ENCODE data around the gene NFIB.

Gene NFIB

DNA sequence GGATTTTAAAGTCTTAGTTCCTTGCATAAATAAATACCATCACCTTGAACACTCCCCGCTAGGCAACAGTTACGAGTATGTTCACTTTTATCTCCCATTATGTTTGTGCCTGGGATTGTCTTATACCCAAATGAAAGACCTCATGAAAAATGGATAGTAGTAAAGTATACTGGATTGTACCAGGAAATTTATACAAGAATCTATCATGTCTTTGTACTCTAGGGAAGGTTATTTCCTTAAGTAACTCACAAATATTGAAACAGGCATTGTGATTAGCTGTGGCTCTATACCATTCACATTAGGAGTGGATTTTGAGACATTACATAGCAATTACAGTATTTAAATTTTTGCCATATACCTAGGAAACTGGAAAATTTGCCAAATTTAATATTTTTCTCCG lies 24.0 kb downstream of the NFIB start:
- no peaks in the 10 kb centered on the region for H3K4me1 Mint-ChIP-seq
- no peaks in the 10 kb centered on the region for H3K9me3 Mint-ChIP-seq
- H3K27me3 Mint-ChIP-seq, result peaks cover 18% of the 10 kb centered on the region
- H3K4me3 Mint-ChIP-seq, result no peak overlapping the region
- ATAC-seq, result no peak
- H3K36me3 Mint-ChIP-seq, result no peaks in the 10 kb centered on the region
- H3K27ac Mint-ChIP-seq, result no peak overlapping the region

DNA sequence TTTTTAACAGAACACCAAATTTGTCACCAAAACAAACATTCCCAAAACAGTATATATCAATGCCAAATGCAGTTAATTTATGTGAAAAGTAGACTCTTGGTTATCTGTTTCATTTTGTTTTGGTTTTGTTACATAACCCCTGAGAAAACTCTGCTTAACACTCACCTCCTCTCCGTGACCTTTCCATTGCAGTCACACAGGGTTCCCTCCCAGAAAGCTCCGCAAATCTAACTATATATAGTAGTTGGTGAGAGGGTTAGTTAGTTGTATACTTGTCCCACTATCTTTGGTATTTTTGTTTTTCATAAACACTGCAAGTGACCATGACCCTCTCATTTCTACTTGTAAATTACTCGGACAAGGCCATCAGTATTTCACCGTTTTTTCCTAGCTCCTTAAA lies 25.5 kb downstream of the NFIB start:
- H3K36me3 Mint-ChIP-seq, result no peaks in the 10 kb centered on the region
- H3K27me3 Mint-ChIP-seq, result peaks cover 23% of the 10 kb centered on the region
- H3K9me3 Mint-ChIP-seq, result no peaks in the 10 kb centered on the region
- ATAC-seq, result no peak
- no peak overlapping the region for H3K27ac Mint-ChIP-seq
- no peak overlapping the region for H3K4me3 Mint-ChIP-seq
- no peaks in the 10 kb centered on the region for H3K4me1 Mint-ChIP-seq

DNA sequence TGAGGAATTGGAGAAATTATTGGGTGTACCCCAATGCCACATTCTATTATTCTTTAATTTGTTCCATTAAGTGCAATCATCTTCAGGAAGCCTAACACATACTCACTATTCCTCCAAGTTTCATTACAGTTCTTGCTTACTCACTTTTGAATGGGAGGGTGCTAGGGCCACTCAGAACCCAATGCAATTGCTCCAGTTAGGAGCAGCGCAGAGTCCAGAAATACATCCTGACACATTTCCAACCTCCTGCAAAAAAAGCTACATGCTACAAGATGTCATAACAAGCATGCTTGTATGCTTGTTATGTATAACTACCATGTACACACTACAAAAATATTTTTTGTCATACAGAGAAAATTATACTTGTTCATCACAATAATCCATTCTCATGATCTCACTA lies 27.8 kb downstream of the NFIB start:
- no peak overlapping the region for H3K27ac Mint-ChIP-seq
- H3K4me3 Mint-ChIP-seq, result no peak overlapping the region
- no peak for ATAC-seq
- H3K4me1 Mint-ChIP-seq, result no peaks in the 10 kb centered on the region
- H3K36me3 Mint-ChIP-seq, result no peaks in the 10 kb centered on the region
- peaks cover 29% of the 10 kb centered on the region for H3K27me3 Mint-ChIP-seq
- H3K9me3 Mint-ChIP-seq, result no peaks in the 10 kb centered on the region

DNA sequence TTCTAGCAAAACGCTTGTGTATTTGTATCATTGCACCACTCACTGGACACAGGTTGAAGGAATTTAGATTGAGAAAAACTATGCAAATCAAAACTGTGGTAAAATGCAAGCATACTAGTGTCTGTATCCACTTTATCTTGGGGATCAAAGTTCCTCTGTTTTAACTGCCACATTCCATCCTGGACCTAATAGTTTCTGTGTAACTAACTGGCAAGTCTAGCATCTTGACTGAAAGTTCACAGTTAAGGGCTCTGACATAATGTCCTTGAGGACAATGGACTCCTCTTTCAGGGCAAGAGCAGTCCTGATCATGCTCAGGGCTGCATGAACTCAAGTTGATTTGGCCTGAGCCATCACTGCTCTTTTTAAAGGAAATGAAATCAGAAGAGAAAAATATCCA lies 30.7 kb downstream of the NFIB start:
- no peak for ATAC-seq
- Mint-ChIP-seq H3K36me3 (no peaks in the 10 kb centered on the region), H3K4me3 (no peak overlapping the region), H3K4me1 (no peaks in the 10 kb centered on the region), H3K9me3 (no peaks in the 10 kb centered on the region), H3K27ac (no peak overlapping the region), H3K27me3 (peaks cover 11% of the 10 kb centered on the region)

DNA sequence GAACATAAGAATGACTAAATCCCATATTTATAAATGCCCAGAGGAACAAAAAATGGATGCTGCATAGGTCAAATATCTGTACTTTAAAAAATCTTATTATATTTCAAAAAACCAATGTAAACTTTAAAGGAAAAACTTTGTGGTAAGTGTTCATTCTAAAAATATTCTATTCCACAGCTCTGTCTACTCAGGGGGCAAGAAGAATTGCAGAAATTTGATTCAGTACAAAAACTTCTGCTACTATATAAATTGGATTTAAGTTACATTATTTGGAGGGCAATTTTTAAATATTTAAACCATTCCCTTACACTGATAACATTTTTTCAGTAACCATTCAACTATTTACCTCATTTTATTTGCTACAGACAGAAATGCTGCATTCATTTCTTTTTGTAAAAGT lies 32.1 kb downstream of the NFIB start:
- H3K27ac Mint-ChIP-seq, result no peak overlapping the region
- ATAC-seq, result no peak
- H3K4me1 Mint-ChIP-seq, result no peaks in the 10 kb centered on the region
- no peak overlapping the region for H3K4me3 Mint-ChIP-seq
- no peaks in the 10 kb centered on the region for H3K36me3 Mint-ChIP-seq
- no peaks in the 10 kb centered on the region for H3K9me3 Mint-ChIP-seq
- H3K27me3 Mint-ChIP-seq, result peaks cover 10% of the 10 kb centered on the region

GRCh38 chr9:14281136-14281795 lies 32.7 kb downstream of the NFIB start:
- Mint-ChIP-seq H3K27ac (no peak overlapping the region), H3K27me3 (peaks cover 10% of the 10 kb centered on the region), H3K4me3 (no peak overlapping the region), H3K9me3 (no peaks in the 10 kb centered on the region), H3K36me3 (no peaks in the 10 kb centered on the region), H3K4me1 (no peaks in the 10 kb centered on the region)
- ATAC-seq, result no peak

GRCh38 chr9:14279671-14280070 lies 34.3 kb downstream of the NFIB start:
- H3K4me3 Mint-ChIP-seq, result no peak overlapping the region
- ATAC-seq, result no peak
- H3K36me3 Mint-ChIP-seq, result no peaks in the 10 kb centered on the region
- no peak overlapping the region for H3K27ac Mint-ChIP-seq
- H3K4me1 Mint-ChIP-seq, result no peaks in the 10 kb centered on the region
- no peaks in the 10 kb centered on the region for H3K9me3 Mint-ChIP-seq
- H3K27me3 Mint-ChIP-seq, result peaks cover 10% of the 10 kb centered on the region

GRCh38 chr9:14278291-14278721 lies 35.6 kb downstream of the NFIB start:
- Mint-ChIP-seq H3K4me3 (no peak overlapping the region), H3K4me1 (peaks cover 8% of the 10 kb centered on the region), H3K9me3 (no peaks in the 10 kb centered on the region), H3K36me3 (no peaks in the 10 kb centered on the region), H3K27me3 (peaks cover 13% of the 10 kb centered on the region), H3K27ac (no peak overlapping the region)
- no peak for ATAC-seq

DNA sequence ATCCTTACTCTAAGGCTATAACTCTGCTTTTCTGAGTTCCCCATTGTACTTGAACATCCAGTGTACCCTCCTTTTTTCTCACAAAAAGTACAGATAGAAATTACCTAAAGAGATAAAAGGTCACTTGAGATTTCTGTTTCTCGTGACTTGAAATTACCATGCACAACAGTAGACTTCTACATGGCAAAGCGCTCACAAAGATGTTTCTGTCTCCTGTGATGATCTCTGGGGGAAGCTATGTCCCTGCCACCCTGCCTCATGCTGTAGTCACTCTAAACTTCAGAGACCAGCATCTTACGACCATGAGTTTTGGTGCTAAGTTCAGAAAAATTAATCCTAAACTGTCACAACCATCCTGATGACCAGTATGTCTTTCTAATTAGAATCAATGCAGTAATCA lies 36.2 kb downstream of the NFIB start:
- ATAC-seq, result no peak
- Mint-ChIP-seq H3K27ac (no peak overlapping the region), H3K27me3 (peaks cover 8% of the 10 kb centered on the region), H3K4me1 (peaks cover 8% of the 10 kb centered on the region), H3K4me3 (no peak overlapping the region), H3K9me3 (no peaks in the 10 kb centered on the region), H3K36me3 (no peaks in the 10 kb centered on the region)

- ATAC-seq, result no peak
- H3K4me3 Mint-ChIP-seq, result no peak overlapping the region
- H3K27me3 Mint-ChIP-seq, result peaks cover 8% of the 10 kb centered on the region
- H3K27ac Mint-ChIP-seq, result no peak overlapping the region
- peaks cover 8% of the 10 kb centered on the region for H3K4me1 Mint-ChIP-seq
- H3K36me3 Mint-ChIP-seq, result no peaks in the 10 kb centered on the region
- no peaks in the 10 kb centered on the region for H3K9me3 Mint-ChIP-seq
These were observed 36.7 kb downstream of the NFIB start for GRCh38 chr9:14277244-14277643.

- H3K27ac Mint-ChIP-seq, result no peak overlapping the region
- H3K9me3 Mint-ChIP-seq, result no peaks in the 10 kb centered on the region
- H3K27me3 Mint-ChIP-seq, result peaks cover 8% of the 10 kb centered on the region
These were observed 38.6 kb downstream of the NFIB start for GRCh38 chr9:14275331-14275730.

GRCh38 chr9:14273696-14274121 lies 40.2 kb downstream of the NFIB start:
- H3K27ac Mint-ChIP-seq, result no peak overlapping the region
- peaks cover 8% of the 10 kb centered on the region for H3K27me3 Mint-ChIP-seq
- H3K4me1 Mint-ChIP-seq, result peaks cover 8% of the 10 kb centered on the region
- no peaks in the 10 kb centered on the region for H3K9me3 Mint-ChIP-seq
- ATAC-seq, result no peak
- no peaks in the 10 kb centered on the region for H3K36me3 Mint-ChIP-seq
- no peak overlapping the region for H3K4me3 Mint-ChIP-seq

More at GRCh38 chr9:14275331-14275730, 38.6 kb downstream of the NFIB start:
- H3K36me3 Mint-ChIP-seq, result no peaks in the 10 kb centered on the region
- H3K4me1 Mint-ChIP-seq, result peaks cover 8% of the 10 kb centered on the region
- no peak for ATAC-seq
- no peak overlapping the region for H3K4me3 Mint-ChIP-seq

- Mint-ChIP-seq H3K4me1 (peaks cover 8% of the 10 kb centered on the region), H3K27ac (no peak overlapping the region), H3K4me3 (no peak overlapping the region), H3K27me3 (peaks cover 8% of the 10 kb centered on the region), H3K36me3 (no peaks in the 10 kb centered on the region), H3K9me3 (peaks cover 4% of the 10 kb centered on the region)
- no peak for ATAC-seq
These were observed 40.9 kb downstream of the NFIB start for GRCh38 chr9:14272927-14273528.

DNA sequence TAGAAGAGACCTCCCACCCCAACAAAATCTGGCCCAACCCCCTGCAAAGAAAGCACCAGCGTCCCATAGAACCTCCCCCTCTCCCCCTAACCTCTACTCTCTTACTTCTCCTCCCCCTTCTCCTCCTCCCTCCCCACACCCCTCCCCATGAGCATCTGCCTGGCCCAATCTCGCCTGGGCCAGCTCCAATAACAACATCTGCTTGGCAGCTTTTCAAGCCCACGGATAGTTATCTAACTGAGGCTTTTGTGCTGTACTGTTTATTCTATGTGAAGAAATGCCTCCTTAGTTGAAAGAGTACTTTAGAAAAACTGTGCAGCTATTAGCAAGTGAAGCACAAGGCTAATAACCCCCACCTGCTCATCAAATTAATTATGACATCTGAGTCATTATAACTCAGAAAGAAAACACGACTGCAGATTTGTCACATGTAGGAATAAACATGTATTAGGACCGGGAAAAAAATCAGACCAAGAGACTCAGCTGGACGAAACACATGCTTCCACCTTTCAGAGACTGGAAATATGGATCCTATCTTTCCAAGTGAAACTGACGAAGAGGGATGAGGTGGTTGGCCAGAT lies 42.8 kb downstream of the NFIB start:
- Mint-ChIP-seq H3K27ac (no peak overlapping the region), H3K36me3 (no peaks in the 10 kb centered on the region), H3K9me3 (peaks cover 5% of the 10 kb centered on the region), H3K4me1 (peaks cover 8% of the 10 kb centered on the region), H3K4me3 (no peak overlapping the region), H3K27me3 (peaks cover 8% of the 10 kb centered on the region)
- ATAC-seq, result no peak

DNA sequence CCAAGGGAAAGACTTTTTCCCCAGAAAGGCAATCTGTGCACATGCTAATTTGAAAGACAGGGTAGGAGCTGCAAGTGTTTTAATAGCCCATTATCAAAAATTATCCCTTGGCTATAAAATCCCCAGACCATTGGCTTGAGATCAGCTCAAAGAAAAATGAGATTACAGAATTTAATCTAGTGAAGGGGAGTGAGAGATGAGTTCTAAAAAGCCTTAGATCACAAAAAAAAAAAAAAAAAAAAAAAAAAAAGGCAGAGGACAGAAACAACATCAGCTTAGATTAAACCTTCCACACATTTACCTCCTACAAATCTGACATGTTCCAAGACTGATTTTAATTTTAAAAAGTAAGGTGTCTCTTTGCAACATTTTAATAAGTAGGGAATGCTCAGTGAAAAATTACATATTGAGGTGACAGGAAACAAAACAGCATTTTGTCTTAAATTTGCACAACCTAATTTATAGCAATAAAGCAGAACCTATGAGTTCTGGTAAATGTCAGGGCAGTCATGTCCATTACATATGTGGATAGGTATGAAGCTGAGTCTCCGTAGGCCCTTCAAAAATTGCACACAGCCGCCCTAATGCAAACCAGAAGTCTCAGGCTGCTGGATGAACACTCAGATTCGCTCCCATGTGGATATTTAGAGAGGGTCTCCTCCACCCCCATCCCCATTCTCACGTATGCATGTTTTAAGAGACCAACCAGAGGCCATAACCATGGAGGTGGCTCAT lies 43.4 kb downstream of the NFIB start:
- H3K4me1 Mint-ChIP-seq, result peaks cover 8% of the 10 kb centered on the region
- H3K36me3 Mint-ChIP-seq, result no peaks in the 10 kb centered on the region
- H3K27ac Mint-ChIP-seq, result no peak overlapping the region
- no peak overlapping the region for H3K4me3 Mint-ChIP-seq
- no peak for ATAC-seq
- H3K27me3 Mint-ChIP-seq, result peaks cover 8% of the 10 kb centered on the region
- H3K9me3 Mint-ChIP-seq, result peaks cover 5% of the 10 kb centered on the region
